ENCODE results near the gene PTGFR. TPM values are rescaled to one million over a fixed set of nuclear protein-coding genes. Genes with fewer than 3 reads are reported as not detected.

The PTGFR gene
- total RNA-seq, 1 donor, result 67.7 TPM

GRCh38 chr1:78500529-78500928, 9.8 kb downstream of the PTGFR start:
- no peak for TF ChIP-seq CTCF (IDR thresholded peaks at IDR 0.05; ENCODE audit: extremely low read depth, low read depth, low read length)
- Histone ChIP-seq H4K20me1 (ENCODE audit: insufficient read depth, low read length) (no peaks in the 10 kb centered on the region), H3K4me3 (ENCODE audit: insufficient read depth, low read length) (no peak overlapping the region), H3K27me3 (ENCODE audit: insufficient read depth, low read length) (no peaks in the 10 kb centered on the region), H3K27ac (ENCODE audit: low read depth, low read length) (no peak overlapping the region), H3K79me2 (ENCODE audit: insufficient read depth, low read length) (peaks cover 28% of the 10 kb centered on the region), H3K4me2 (ENCODE audit: insufficient read depth, low read length) (no peak overlapping the region), H3K4me1 (ENCODE audit: insufficient read depth, low read length) (peaks cover 10% of the 10 kb centered on the region), H2AFZ (ENCODE audit: low read length) (no peak overlapping the region), H3K9me3 (ENCODE audit: low read depth, low read length) (no peaks in the 10 kb centered on the region), H3K36me3 (ENCODE audit: insufficient read depth, low read length) (no peaks in the 10 kb centered on the region)
- DNase-seq (ENCODE audit: insufficient read length, low spot score, missing footprints), result no peak

DNA sequence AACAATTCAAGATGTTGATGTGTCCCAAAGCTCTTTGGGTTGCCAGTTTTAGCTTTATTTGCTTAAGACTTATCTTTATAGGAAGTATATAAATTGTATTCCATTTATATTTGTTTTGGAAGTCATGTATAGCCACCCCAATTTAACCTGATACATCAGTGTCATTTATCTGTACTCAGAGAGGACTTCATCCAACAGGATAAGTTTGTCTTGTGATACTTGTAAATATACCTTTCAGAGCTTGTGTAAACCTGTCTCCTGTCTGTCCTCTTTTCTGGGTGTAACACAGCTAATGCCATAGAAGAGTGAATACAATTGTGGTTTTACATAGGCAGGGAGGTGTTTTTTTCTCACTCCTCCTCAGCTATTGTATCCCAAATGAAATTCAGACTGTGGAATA, 10.4 kb downstream of the PTGFR start:
- no peak for TF ChIP-seq CTCF (IDR thresholded peaks at IDR 0.05; ENCODE audit: extremely low read depth, low read depth, low read length)
- H3K9me3 ChIP-seq (ENCODE audit: low read depth, low read length), result no peaks in the 10 kb centered on the region
- DNase-seq (ENCODE audit: insufficient read length, low spot score, missing footprints), result no peak
- no peaks in the 10 kb centered on the region for H3K36me3 ChIP-seq (ENCODE audit: insufficient read depth, low read length)
- H3K4me2 ChIP-seq (ENCODE audit: insufficient read depth, low read length), result no peak overlapping the region
- H3K27ac ChIP-seq (ENCODE audit: low read depth, low read length), result no peak overlapping the region
- H3K4me3 ChIP-seq (ENCODE audit: insufficient read depth, low read length), result no peak overlapping the region
- H3K27me3 ChIP-seq (ENCODE audit: insufficient read depth, low read length), result no peaks in the 10 kb centered on the region
- H3K79me2 ChIP-seq (ENCODE audit: insufficient read depth, low read length), result peaks cover 25% of the 10 kb centered on the region
- H3K4me1 ChIP-seq (ENCODE audit: insufficient read depth, low read length), result peaks cover 4% of the 10 kb centered on the region
- no peak overlapping the region for H2AFZ ChIP-seq (ENCODE audit: low read length)
- no peaks in the 10 kb centered on the region for H4K20me1 ChIP-seq (ENCODE audit: insufficient read depth, low read length)

- Histone ChIP-seq H3K4me3 (ENCODE audit: insufficient read depth, low read length) (no peak overlapping the region), H3K4me1 (ENCODE audit: insufficient read depth, low read length) (no peaks in the 10 kb centered on the region), H4K20me1 (ENCODE audit: insufficient read depth, low read length) (no peaks in the 10 kb centered on the region), H3K27ac (ENCODE audit: low read depth, low read length) (no peak overlapping the region), H3K27me3 (ENCODE audit: insufficient read depth, low read length) (no peaks in the 10 kb centered on the region), H2AFZ (ENCODE audit: low read length) (no peak overlapping the region), H3K36me3 (ENCODE audit: insufficient read depth, low read length) (no peaks in the 10 kb centered on the region), H3K4me2 (ENCODE audit: insufficient read depth, low read length) (no peak overlapping the region), H3K79me2 (ENCODE audit: insufficient read depth, low read length) (no peaks in the 10 kb centered on the region), H3K9me3 (ENCODE audit: low read depth, low read length) (peaks cover 7% of the 10 kb centered on the region)
- no peak for DNase-seq (ENCODE audit: insufficient read length, low spot score, missing footprints)
- no peak for TF ChIP-seq CTCF (IDR thresholded peaks at IDR 0.05; ENCODE audit: extremely low read depth, low read depth, low read length)
Observed at GRCh38 chr1:78511334-78511733, 20.6 kb downstream of the PTGFR start.

DNA sequence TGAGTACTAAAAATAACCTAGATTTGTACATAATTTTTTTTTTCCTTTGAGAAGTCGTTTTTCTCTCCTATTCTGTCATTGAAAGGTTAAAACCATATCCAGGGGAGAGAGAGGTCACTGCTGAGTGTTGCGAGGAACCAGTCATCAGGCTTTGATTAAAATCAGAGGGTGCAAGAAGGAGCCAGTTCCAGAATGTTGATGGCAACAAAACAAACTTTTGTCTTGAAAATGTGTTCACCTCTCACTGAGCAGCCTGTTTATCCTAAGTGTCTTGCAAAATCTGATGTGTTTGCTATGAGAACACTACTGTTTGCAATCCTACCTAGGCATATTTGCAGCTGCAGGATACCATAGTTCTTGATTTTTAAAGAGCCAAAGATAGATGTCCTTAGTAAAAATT, 25.9 kb downstream of the PTGFR start:
- Histone ChIP-seq H4K20me1 (ENCODE audit: insufficient read depth, low read length) (no peaks in the 10 kb centered on the region), H3K27me3 (ENCODE audit: insufficient read depth, low read length) (no peaks in the 10 kb centered on the region), H2AFZ (ENCODE audit: low read length) (no peak overlapping the region), H3K36me3 (ENCODE audit: insufficient read depth, low read length) (no peaks in the 10 kb centered on the region), H3K4me1 (ENCODE audit: insufficient read depth, low read length) (peaks cover 16% of the 10 kb centered on the region), H3K27ac (ENCODE audit: low read depth, low read length) (no peak overlapping the region), H3K4me3 (ENCODE audit: insufficient read depth, low read length) (no peak overlapping the region), H3K9me3 (ENCODE audit: low read depth, low read length) (no peaks in the 10 kb centered on the region), H3K79me2 (ENCODE audit: insufficient read depth, low read length) (no peaks in the 10 kb centered on the region), H3K4me2 (ENCODE audit: insufficient read depth, low read length) (no peak overlapping the region)
- DNase-seq (ENCODE audit: insufficient read length, low spot score, missing footprints), result no peak
- TF ChIP-seq CTCF (IDR thresholded peaks at IDR 0.05; ENCODE audit: extremely low read depth, low read depth, low read length), result no peak

Data from osteoblast (primary cell).